Measurements from ENCODE around the gene NAT14. TPM values are rescaled to one million over a fixed set of nuclear protein-coding genes. Genes with fewer than 3 reads are reported as not detected.

Gene NAT14
- total and polyA plus RNA-seq, 2 of the 8 experiments (the other 6 are each of a cell fraction or from before 2014, with no cell fraction given) = 47.1 to 71.2 TPM

DNA sequence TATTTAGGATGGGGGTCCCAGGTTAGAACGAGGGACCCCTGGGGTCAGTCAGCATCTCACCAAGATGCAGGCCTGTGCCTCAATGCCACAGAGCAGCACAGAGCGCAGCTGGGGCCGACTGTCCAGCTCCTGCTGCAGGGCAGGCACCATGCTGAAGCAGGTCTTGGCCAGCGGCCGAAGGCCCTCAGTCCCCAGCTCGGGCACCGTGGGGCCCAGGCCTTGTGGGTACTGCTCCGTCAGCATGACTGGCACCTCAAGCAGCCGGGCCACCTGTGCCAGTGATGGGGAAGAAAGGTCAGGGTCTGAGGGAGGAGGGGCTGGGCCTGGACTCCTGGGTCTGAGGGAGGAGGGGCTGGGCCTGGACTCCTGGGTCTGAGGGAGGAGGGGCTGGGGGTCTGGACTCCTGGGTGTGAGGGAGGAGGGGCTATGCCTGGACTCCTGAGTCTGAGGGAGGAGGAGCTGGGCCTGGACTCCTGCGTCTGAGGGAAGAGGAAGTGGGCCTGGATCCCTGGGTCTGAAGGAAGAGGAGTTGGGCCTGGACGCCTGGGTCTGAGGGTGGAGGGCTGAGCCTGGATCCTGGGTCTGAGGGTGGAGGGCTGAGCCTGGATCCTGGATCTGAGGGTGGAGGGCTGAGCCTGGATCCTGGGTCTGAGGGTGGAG, 29.3 kb upstream of the NAT14 start (continued):
- TF ChIP-seq CHD7 (IDR thresholded peaks at IDR 0.05; ENCODE audit: insufficient replicate concordance, low read length) = no peak
- no peak for TF ChIP-seq RXRA (IDR thresholded peaks at IDR 0.05; ENCODE audit: insufficient read depth, low read depth, low read length)
- TF ChIP-seq SAP30 (IDR thresholded peaks at IDR 0.05; ENCODE audit: insufficient read depth, insufficient replicate concordance, low read length) = no peak
- TF ChIP-seq EP300 (IDR thresholded peaks at IDR 0.05; ENCODE audit: borderline replicate concordance in 1 of 2, low read depth in 2 of 2, low read length in 2 of 2) = no peak
- no peak for TF ChIP-seq SIN3A (conservative IDR thresholded peaks at IDR 0.05 in 1 of 2, IDR thresholded peaks at IDR 0.05 in 1 of 2; ENCODE audit: low read depth in 1 of 2, low read length in 2 of 2)
- no peak for TF ChIP-seq CREB1 (IDR thresholded peaks at IDR 0.05)
- no peak for TF ChIP-seq HDAC2 (IDR thresholded peaks at IDR 0.05; ENCODE audit: borderline replicate concordance in 1 of 2, low read depth in 2 of 2, low read length in 2 of 2)
- TF ChIP-seq SP2 (IDR thresholded peaks at IDR 0.05; ENCODE audit: low read length) = no peak
- TF ChIP-seq GTF2F1 (IDR thresholded peaks at IDR 0.05; ENCODE audit: borderline replicate concordance, low read depth, low read length) = no peak
- TF ChIP-seq CHD1 (IDR thresholded peaks at IDR 0.05; ENCODE audit: low read depth, low read length) = no peak
